Activated naive CD4-positive, alpha-beta T cell treated with anti-CD3 and anti-CD28 coated beads for 36 hours (primary cell): ENCODE data around the gene ENTHD1. TPM values are rescaled to one million over a fixed set of nuclear protein-coding genes. Genes with fewer than 3 reads are reported as not detected.
A peak's percentile ranks its signal among the peaks of the same experiment; 100 is the strongest.

Source experiments
- CTCF ChIA-PET: fragments of 350-600 bp; sonication (Branson Sonifier 250); formaldehyde crosslinking; loops from one replicate; lab custom pipeline; 2021; ENCODE audit warnings: antibody characterized with exemption; lab: Charles Lee
- DNase-seq: peaks from one replicate; pipeline ENCODE4 v3.0.0-alpha.2; 2020
- H3K27ac Mint-ChIP-seq: one replicate; pipeline ENCODE4 v1.8.0; 2021; ENCODE audit warnings: mild to moderate bottlenecking, mixed read lengths
- H3K27me3 Mint-ChIP-seq: one replicate; pipeline ENCODE4 v1.8.0; 2021; ENCODE audit warnings: low read depth, mixed read lengths
- H3K36me3 Mint-ChIP-seq: one replicate; pipeline ENCODE4 v1.8.0; 2021; ENCODE audit warnings: low read depth, mixed read lengths
- H3K4me1 Mint-ChIP-seq: one replicate; pipeline ENCODE4 v1.8.0; 2021; ENCODE audit warnings: low read depth, mixed read lengths
- H3K4me3 Mint-ChIP-seq: one replicate; pipeline ENCODE4 v1.8.0; 2021; ENCODE audit warnings: mild to moderate bottlenecking, moderate library complexity, mixed read lengths
- H3K9me3 Mint-ChIP-seq: one replicate; pipeline ENCODE4 v1.8.0; 2021; ENCODE audit warnings: mixed read lengths
- intact Hi-C: fragments of 100-400 bp; cut with micrococcal nuclease; formaldehyde crosslinking; loops from one replicate; pipeline ENCODE4 v1.15.1; 2023
- total RNA-seq, 2 experiments: library from RNA; stranded (reverse); gene quantifications; one replicate each; pipeline ENCODE4 v1.2.3, GENCODE V29; 2021

The ENTHD1 gene
- total RNA-seq, 2 experiments from 2014 or later: 0.64 to 0.81 TPM

GRCh38 chr22:39935116-39935515 lies 41.6 kb upstream of the ENTHD1 start:
- H3K36me3 Mint-ChIP-seq: no peaks in the 10 kb centered on the region
- CTCF ChIA-PET: interaction anchor here (0.6 to 3.5 kb wide), 9 partner anchors 9 to 401 kb away, joined by 3 to 23 read pairs (median 3); no protein-coding TSS in a partner anchor
- H3K4me1 Mint-ChIP-seq: peaks cover 67% of the 10 kb centered on the region
- H3K4me3 Mint-ChIP-seq: peak overlapping the region; percentile 78
- H3K27ac Mint-ChIP-seq: no peak overlapping the region
- no peaks in the 10 kb centered on the region for H3K9me3 Mint-ChIP-seq
- DNase-seq: no peak
- intact Hi-C loops: loop anchor here (1.0 to 5.0 kb wide), 3 partner anchors 8 to 33 kb away; partner anchors contain the start of gene GRAP2
- no peaks in the 10 kb centered on the region for H3K27me3 Mint-ChIP-seq

GRCh38 chr22:39933741-39934140 lies 40.2 kb upstream of the ENTHD1 start:
- intact Hi-C loops: loop anchor here (2.0 to 5.0 kb wide), 2 partner anchors 13 to 244 kb away; partner anchors contain the start of gene TNRC6B
- H3K27ac Mint-ChIP-seq: no peak overlapping the region
- H3K4me1 Mint-ChIP-seq: peaks cover 55% of the 10 kb centered on the region
- no peaks in the 10 kb centered on the region for H3K27me3 Mint-ChIP-seq
- CTCF ChIA-PET: interaction anchor here (0.5 to 3.5 kb wide), 13 partner anchors 9 to 91 kb away, joined by 3 to 23 read pairs (median 7); no protein-coding TSS in a partner anchor
- H3K9me3 Mint-ChIP-seq: no peaks in the 10 kb centered on the region
- H3K36me3 Mint-ChIP-seq: no peaks in the 10 kb centered on the region
- DNase-seq: peak; percentile 36
- H3K4me3 Mint-ChIP-seq: peak overlapping the region; percentile 78

GRCh38 chr22:39932918-39933649 lies 39.5 kb upstream of the ENTHD1 start:
- Mint-ChIP-seq H3K4me1 (peaks cover 48% of the 10 kb centered on the region), H3K4me3 (peak overlapping the region; percentile 78), H3K36me3 (no peaks in the 10 kb centered on the region), H3K27ac (no peak overlapping the region), H3K27me3 (no peaks in the 10 kb centered on the region), H3K9me3 (no peaks in the 10 kb centered on the region)
- DNase-seq: peak; percentile 81
- CTCF ChIA-PET: interaction anchor here (0.5 to 3.5 kb wide), 18 partner anchors 8 to 398 kb away, joined by 3 to 23 read pairs (median 4); no protein-coding TSS in a partner anchor
- intact Hi-C loops: loop anchor here (5.0 kb wide), 1 partner anchor 244 kb away; the partner anchor contains the start of gene TNRC6B

GRCh38 chr22:39932166-39932565 lies 38.6 kb upstream of the ENTHD1 start:
- H3K4me1 Mint-ChIP-seq: peaks cover 39% of the 10 kb centered on the region
- peaks cover 2% of the 10 kb centered on the region for H3K36me3 Mint-ChIP-seq
- CTCF ChIA-PET: interaction anchor here (0.7 to 3.5 kb wide), 13 partner anchors 7 to 397 kb away, joined by 3 to 23 read pairs (median 7); no protein-coding TSS in a partner anchor
- no peaks in the 10 kb centered on the region for H3K27me3 Mint-ChIP-seq
- H3K27ac Mint-ChIP-seq: no peak overlapping the region
- no peak for DNase-seq
- intact Hi-C loops: loop anchor here (5.0 kb wide), 1 partner anchor 245 kb away; the partner anchor contains the start of gene TNRC6B
- H3K9me3 Mint-ChIP-seq: no peaks in the 10 kb centered on the region
- no peak overlapping the region for H3K4me3 Mint-ChIP-seq

- no peaks in the 10 kb centered on the region for H3K9me3 Mint-ChIP-seq
- no peaks in the 10 kb centered on the region for H3K27me3 Mint-ChIP-seq
- intact Hi-C loops: loop anchor here (1.0 to 5.0 kb wide), 2 partner anchors 9 to 246 kb away; partner anchors contain the start of gene TNRC6B
- DNase-seq: no peak
- H3K4me3 Mint-ChIP-seq: no peak overlapping the region
- CTCF ChIA-PET: interaction anchor here (1.0 to 1.2 kb wide), 2 partner anchors 29 to 93 kb away, joined by 3 to 4 read pairs; partner anchors contain the start of gene TMA7B
- peaks cover 30% of the 10 kb centered on the region for H3K4me1 Mint-ChIP-seq
- H3K27ac Mint-ChIP-seq: no peak overlapping the region
- H3K36me3 Mint-ChIP-seq: peaks cover 2% of the 10 kb centered on the region
Measured at GRCh38 chr22:39931251-39931650, 37.7 kb upstream of the ENTHD1 start.

- H3K27ac Mint-ChIP-seq: no peak overlapping the region
- no peaks in the 10 kb centered on the region for H3K9me3 Mint-ChIP-seq
- H3K4me3 Mint-ChIP-seq: no peak overlapping the region
- CTCF ChIA-PET: interaction anchor here (0.7 to 4.4 kb wide), 14 partner anchors 8 to 419 kb away, joined by 3 to 35 read pairs (median 4); no protein-coding TSS in a partner anchor
- intact Hi-C loops: loop anchor here (1.0 to 5.0 kb wide), 2 partner anchors 10 to 418 kb away; partner anchors contain the start of gene ADSL
- DNase-seq: peak; percentile 46
- no peaks in the 10 kb centered on the region for H3K27me3 Mint-ChIP-seq
- peaks cover 2% of the 10 kb centered on the region for H3K36me3 Mint-ChIP-seq
- peaks cover 32% of the 10 kb centered on the region for H3K4me1 Mint-ChIP-seq
Measured at GRCh38 chr22:39928536-39929520, 35.3 kb upstream of the ENTHD1 start.

- intact Hi-C loops: loop anchor here (1.0 to 5.0 kb wide), 4 partner anchors 8 to 420 kb away; partner anchors contain the start of gene ADSL
- Mint-ChIP-seq H3K9me3 (no peaks in the 10 kb centered on the region), H3K4me3 (no peak overlapping the region), H3K36me3 (peaks cover 2% of the 10 kb centered on the region), H3K4me1 (peaks cover 33% of the 10 kb centered on the region), H3K27me3 (no peaks in the 10 kb centered on the region), H3K27ac (no peak overlapping the region)
- CTCF ChIA-PET: interaction anchor here (0.6 to 4.4 kb wide), 6 partner anchors 9 to 420 kb away, joined by 3 to 35 read pairs (median 4); no protein-coding TSS in a partner anchor
- peak; percentile 69 for DNase-seq
Measured at GRCh38 chr22:39927544-39927943, 34.0 kb upstream of the ENTHD1 start.

GRCh38 chr22:39926753-39927152 lies 33.2 kb upstream of the ENTHD1 start:
- DNase-seq: peak; percentile 41
- Mint-ChIP-seq H3K36me3 (peaks cover 2% of the 10 kb centered on the region), H3K4me3 (no peak overlapping the region), H3K27me3 (no peaks in the 10 kb centered on the region), H3K4me1 (peaks cover 41% of the 10 kb centered on the region), H3K27ac (no peak overlapping the region), H3K9me3 (no peaks in the 10 kb centered on the region)
- intact Hi-C loops: loop anchor here (1.0 to 5.0 kb wide), 4 partner anchors 9 to 421 kb away; partner anchors contain the start of gene ADSL
- CTCF ChIA-PET: interaction anchor here (0.6 to 4.4 kb wide), 7 partner anchors 8 to 283 kb away, joined by 3 to 35 read pairs (median 6); no protein-coding TSS in a partner anchor

- Mint-ChIP-seq H3K36me3 (peaks cover 2% of the 10 kb centered on the region), H3K27me3 (no peaks in the 10 kb centered on the region), H3K4me3 (no peak overlapping the region), H3K27ac (no peak overlapping the region), H3K4me1 (peaks cover 45% of the 10 kb centered on the region), H3K9me3 (no peaks in the 10 kb centered on the region)
- intact Hi-C loops: loop anchor here (2.0 to 5.0 kb wide), 2 partner anchors 15 to 421 kb away; partner anchors contain the start of gene ADSL
- CTCF ChIA-PET: interaction anchor here (0.6 to 4.4 kb wide), 13 partner anchors 7 to 392 kb away, joined by 3 to 35 read pairs (median 6); no protein-coding TSS in a partner anchor
- peak; percentile 40 for DNase-seq
Measured at GRCh38 chr22:39925909-39926679, 32.5 kb upstream of the ENTHD1 start.

- Mint-ChIP-seq H3K9me3 (no peaks in the 10 kb centered on the region), H3K27me3 (no peaks in the 10 kb centered on the region), H3K36me3 (peaks cover 2% of the 10 kb centered on the region), H3K27ac (no peak overlapping the region), H3K4me3 (no peak overlapping the region), H3K4me1 (peaks cover 52% of the 10 kb centered on the region)
- DNase-seq: peak; percentile 43
- CTCF ChIA-PET: interaction anchor here (0.6 to 4.4 kb wide), 14 partner anchors 8 to 391 kb away, joined by 3 to 35 read pairs (median 4); no protein-coding TSS in a partner anchor
- intact Hi-C loops: loop anchor here (5.0 kb wide), 1 partner anchor 422 kb away; the partner anchor contains the start of gene ADSL
Measured at GRCh38 chr22:39925273-39925672, 31.7 kb upstream of the ENTHD1 start.
